ENCODE measurements around the gene WNT11. TPM values are rescaled to one million over a fixed set of nuclear protein-coding genes. Genes with fewer than 3 reads are reported as not detected.
A peak's percentile ranks its signal among the peaks of the same experiment; 100 is the strongest.

Gene WNT11
- total and polyA plus RNA-seq, 2 of the 13 experiments (the other 11 are each of a cell fraction or from before 2014, with no cell fraction given), result 0.34 to 0.66 TPM

GRCh38 chr11:76152086-76152681 lies 54.1 kb downstream of the WNT11 start (continued):
- TF ChIP-seq ZNF160 (CRISPR knock-in tag; IDR thresholded peaks at IDR 0.05) (no peak), POLR2A (IDR thresholded peaks at IDR 0.05; ENCODE audit: insufficient read depth in 1 of 2, low read depth in 2 of 2, low read length in 2 of 2) (no peak), PRDM10 (CRISPR knock-in tag; IDR thresholded peaks at IDR 0.05; ENCODE audit: low read depth) (peak; percentile 30; the same call in 1 of the 2 replicates), ZBTB46 (CRISPR knock-in tag; IDR thresholded peaks at IDR 0.05; ENCODE audit: borderline replicate concordance) (no peak), SP5 (CRISPR knock-in tag; IDR thresholded peaks at IDR 0.05; ENCODE audit: borderline replicate concordance, low read depth) (0 out of 2 replicates have a peak, but pooled peaks have one; percentile 16), ZNF598 (CRISPR knock-in tag; IDR thresholded peaks at IDR 0.05; ENCODE audit: borderline replicate concordance) (no peak), ZBTB40 (IDR thresholded peaks at IDR 0.05) (no peak), ZBTB40 (CRISPR knock-in tag; IDR thresholded peaks at IDR 0.05) (0 out of 2 replicates have a peak, but pooled peaks have one; percentile 60), SMARCE1 (IDR thresholded peaks at IDR 0.05; ENCODE audit: borderline replicate concordance) (no peak), ZNF652 (CRISPR knock-in tag; IDR thresholded peaks at IDR 0.05; ENCODE audit: borderline replicate concordance, low read depth) (no peak), JARID2 (CRISPR knock-in tag; IDR thresholded peaks at IDR 0.05; ENCODE audit: insufficient replicate concordance) (no peak), SATB2 (CRISPR knock-in tag; IDR thresholded peaks at IDR 0.05) (no peak), ZSCAN31 (CRISPR knock-in tag; IDR thresholded peaks at IDR 0.05; ENCODE audit: low read depth) (peak; percentile 46; the same call in 1 of the 2 replicates), ZBTB7A (CRISPR knock-in tag; IDR thresholded peaks at IDR 0.05) (peak; percentile 52; the same call in 1 of the 2 replicates), SMAD1 (CRISPR knock-in tag; IDR thresholded peaks at IDR 0.05; ENCODE audit: borderline replicate concordance, low read depth) (peak; percentile 55; the same call in 1 of the 2 replicates), MBNL3 (CRISPR knock-in tag; conservative IDR thresholded peaks at IDR 0.05) (no peak)
